GM12891 (cell line): ENCODE data around the gene ADIPOR2.

ENCODE experiments used
- PAX5 ChIP-seq: IDR thresholded peaks from 2 replicates; pipeline ENCODE4 v1.6.1; 2011; ENCODE audit warnings: low read length, moderate library complexity, mild to moderate bottlenecking; ENCODE audit not compliant: insufficient read depth, severe bottlenecking
- POLR2A ChIP-seq: IDR thresholded peaks from 2 replicates; pipeline ENCODE4 v1.6.1; 2011; ENCODE audit warnings: low read depth, low read length, control low read depth
- POLR2AphosphoS5 ChIP-seq: IDR thresholded peaks from 2 replicates; pipeline ENCODE4 v1.6.1; 2011; ENCODE audit warnings: low read depth, low read length, control low read depth
- POU2F2 ChIP-seq: IDR thresholded peaks from 2 replicates; pipeline ENCODE4 v1.6.1; 2011; ENCODE audit warnings: low read depth, mild to moderate bottlenecking, control low read depth, low read length, moderate library complexity
- SPI1 ChIP-seq: IDR thresholded peaks from 2 replicates; pipeline ENCODE4 v1.6.1; 2011; ENCODE audit warnings: low read depth, low read length, control low read depth
- TAF1 ChIP-seq: IDR thresholded peaks from 2 replicates; pipeline ENCODE4 v1.6.1; 2011; ENCODE audit warnings: low read depth, low read length, control low read depth

- no peak for TF ChIP-seq POLR2A
- TF ChIP-seq POLR2AphosphoS5, result no peak
- no peak for TF ChIP-seq SPI1
- no peak for TF ChIP-seq PAX5
- no peak for TF ChIP-seq TAF1
- no peak for TF ChIP-seq POU2F2
These were observed 129.5 kb downstream of the ADIPOR2 start, which contains the start of gene LRTM2 for GRCh38 chr12:1820191-1820895.
